Muscle layer of duodenum (tissue), 2 donors: Measurements from ENCODE around the gene GNMT.

ENCODE experiments used
- H3K27ac ChIP-seq: one replicate; pipeline ENCODE4 v1.7.0; 2013; ENCODE audit warnings: mild to moderate bottlenecking, low read length
- H3K27me3 ChIP-seq: one replicate; pipeline ENCODE4 v1.7.0; 2013; ENCODE audit warnings: low read depth, mild to moderate bottlenecking, control low read depth, low read length
- H3K36me3 ChIP-seq, 2 donors: one replicate each; pipeline ENCODE4 v1.7.0; 2013; ENCODE audit warnings: low read length in 2 of 2, control low read depth in 1 of 2, mild to moderate bottlenecking in 1 of 2; ENCODE audit not compliant: insufficient read depth in 2 of 2, control insufficient read depth in 1 of 2
- H3K4me1 ChIP-seq, 2 donors: one replicate each; pipeline ENCODE4 v1.7.0; 2013; ENCODE audit warnings: low read length in 2 of 2, mild to moderate bottlenecking in 2 of 2, control low read depth in 1 of 2, moderate library complexity in 1 of 2; ENCODE audit not compliant: insufficient read depth in 2 of 2, control insufficient read depth in 1 of 2
- H3K4me3 ChIP-seq, 2 donors: one replicate each; pipeline ENCODE4 v1.7.0; 2013; ENCODE audit warnings: low read length in 2 of 2, low read depth in 1 of 2, mild to moderate bottlenecking in 1 of 2
- H3K9me3 ChIP-seq, 2 donors: one replicate each; pipeline ENCODE4 v1.7.0; 2013; ENCODE audit warnings: low read length in 2 of 2, control low read depth in 1 of 2, mild to moderate bottlenecking in 1 of 2; ENCODE audit not compliant: control insufficient read depth in 1 of 2
- donor health status: healthy.

The GNMT gene

GRCh38 chr6:42967228-42967627 is 6.7 kb downstream of the GNMT start:
- no peaks in the 10 kb centered on the region for H3K4me1 ChIP-seq
- H3K9me3 ChIP-seq: no peaks in the 10 kb centered on the region
- H3K27me3 ChIP-seq: no peaks in the 10 kb centered on the region
- no peak overlapping the region for H3K4me3 ChIP-seq
- no peak overlapping the region for H3K27ac ChIP-seq
- H3K36me3 ChIP-seq: peaks cover 18 to 68% of the 10 kb centered on the region in 2 donors

- Histone ChIP-seq H3K4me3 (no peak overlapping the region), H3K27ac (no peak overlapping the region), H3K4me1 (no peaks in the 10 kb centered on the region), H3K27me3 (no peaks in the 10 kb centered on the region), H3K36me3 (peaks cover 18 to 61% of the 10 kb centered on the region in 2 donors), H3K9me3 (no peaks in the 10 kb centered on the region)
Measured at GRCh38 chr6:42968126-42968701, 7.7 kb downstream of the GNMT start.

GRCh38 chr6:42968783-42969182 is 8.2 kb downstream of the GNMT start:
- no peaks in the 10 kb centered on the region for H3K4me1 ChIP-seq
- H3K9me3 ChIP-seq: no peaks in the 10 kb centered on the region
- H3K27me3 ChIP-seq: no peaks in the 10 kb centered on the region
- no peak overlapping the region for H3K4me3 ChIP-seq
- no peak overlapping the region for H3K27ac ChIP-seq
- peaks cover 18 to 66% of the 10 kb centered on the region in 2 donors for H3K36me3 ChIP-seq

- Histone ChIP-seq H3K9me3 (no peaks in the 10 kb centered on the region), H3K27me3 (no peaks in the 10 kb centered on the region), H3K4me3 (no peak overlapping the region), H3K27ac (no peak overlapping the region), H3K36me3 (peaks cover 17 to 64% of the 10 kb centered on the region in 2 donors), H3K4me1 (no peaks in the 10 kb centered on the region)
Measured at GRCh38 chr6:42969431-42969830, 8.9 kb downstream of the GNMT start.

GRCh38 chr6:42969934-42970333 is 9.4 kb downstream of the GNMT start:
- no peaks in the 10 kb centered on the region for H3K4me1 ChIP-seq
- no peak overlapping the region for H3K27ac ChIP-seq
- H3K9me3 ChIP-seq: no peaks in the 10 kb centered on the region
- peaks cover 12 to 59% of the 10 kb centered on the region in 2 donors for H3K36me3 ChIP-seq
- no peaks in the 10 kb centered on the region for H3K27me3 ChIP-seq
- H3K4me3 ChIP-seq: no peak overlapping the region

GRCh38 chr6:42970871-42971612 is 10.5 kb downstream of the GNMT start:
- Histone ChIP-seq H3K27me3 (no peaks in the 10 kb centered on the region), H3K9me3 (no peaks in the 10 kb centered on the region), H3K4me3 (no peak overlapping the region), H3K4me1 (no peaks in the 10 kb centered on the region), H3K27ac (no peak overlapping the region), H3K36me3 (peaks cover 11 to 48% of the 10 kb centered on the region in 2 donors)

- Histone ChIP-seq H3K27me3 (no peaks in the 10 kb centered on the region), H3K9me3 (no peaks in the 10 kb centered on the region), H3K27ac (no peak overlapping the region), H3K4me1 (peaks cover under 1 to 4% of the 10 kb centered on the region in 2 donors), H3K36me3 (peaks cover 11 to 40% of the 10 kb centered on the region in 2 donors), H3K4me3 (no peak overlapping the region)
Measured at GRCh38 chr6:42971746-42972327, 11.3 kb downstream of the GNMT start.

- no peak overlapping the region for H3K4me3 ChIP-seq
- peaks cover 4 to 17% of the 10 kb centered on the region in 2 donors for H3K4me1 ChIP-seq
- H3K9me3 ChIP-seq: no peaks in the 10 kb centered on the region
- H3K36me3 ChIP-seq: peaks cover 6 to 23% of the 10 kb centered on the region in 2 donors
- H3K27me3 ChIP-seq: no peaks in the 10 kb centered on the region
- no peak overlapping the region for H3K27ac ChIP-seq
Measured at GRCh38 chr6:42973926-42974325, 13.4 kb downstream of the GNMT start.

GRCh38 chr6:42974919-42975505 is 14.5 kb downstream of the GNMT start:
- no peak overlapping the region for H3K4me3 ChIP-seq
- no peak overlapping the region for H3K27ac ChIP-seq

GRCh38 chr6:42978487-42978838 is 17.9 kb downstream of the GNMT start:
- no peaks in the 10 kb centered on the region for H3K9me3 ChIP-seq
- no peaks in the 10 kb centered on the region for H3K27me3 ChIP-seq
- peak overlapping the region; percentile 83 for H3K27ac ChIP-seq
- H3K4me1 ChIP-seq: peaks cover 11 to 23% of the 10 kb centered on the region in 2 donors
- peaks cover 0 to 7% of the 10 kb centered on the region in 2 donors for H3K36me3 ChIP-seq
- peak overlapping the region; percentile 83 to 84 for H3K4me3 ChIP-seq

More at GRCh38 chr6:42974919-42975505, 14.5 kb downstream of the GNMT start:
- no peaks in the 10 kb centered on the region for H3K9me3 ChIP-seq
- H3K27me3 ChIP-seq: no peaks in the 10 kb centered on the region
- peaks cover 11 to 22% of the 10 kb centered on the region in 2 donors for H3K4me1 ChIP-seq
- H3K36me3 ChIP-seq: peaks cover 2 to 12% of the 10 kb centered on the region in 2 donors

- Histone ChIP-seq H3K9me3 (no peaks in the 10 kb centered on the region), H3K4me3 (peak within 1 kb of the TSS; percentile 83 to 84), H3K36me3 (peaks cover 0 to 1% of the 10 kb centered on the region in 2 donors), H3K4me1 (peaks cover 11 to 28% of the 10 kb centered on the region in 2 donors), H3K27me3 (no peaks in the 10 kb centered on the region), H3K27ac (peak within 1 kb of the TSS; percentile 83)
Measured at GRCh38 chr6:42978839-42979522, 18.4 kb downstream of the GNMT start, which contains the start of gene PEX6. TSS of gene PEX6 (minus strand) at chr6:42979181. CDS start at chr6:42979150, 31 bp downstream.
